ENCODE results near the gene PTPRM.

DNA sequence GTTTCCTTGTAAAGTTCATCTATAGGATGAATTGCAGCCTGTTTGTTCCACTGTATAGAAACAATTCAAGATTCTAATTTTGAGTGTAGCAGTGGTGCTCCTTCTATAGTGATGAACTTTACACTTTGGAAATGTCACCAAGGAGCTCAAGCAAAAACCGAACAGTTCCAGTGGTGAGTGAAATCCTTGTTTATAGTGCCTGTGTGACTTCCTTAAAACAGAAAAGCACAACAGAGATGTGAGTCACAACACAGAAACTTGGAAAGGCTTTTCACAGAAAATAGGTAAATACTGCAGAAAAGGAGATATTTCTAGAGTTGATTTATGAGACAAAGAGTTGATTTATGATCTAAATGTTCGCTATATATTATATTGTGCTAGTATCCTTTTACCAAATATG lies 482.0 kb downstream of the PTPRM start:
- TF ChIP-seq, protein P1, sequence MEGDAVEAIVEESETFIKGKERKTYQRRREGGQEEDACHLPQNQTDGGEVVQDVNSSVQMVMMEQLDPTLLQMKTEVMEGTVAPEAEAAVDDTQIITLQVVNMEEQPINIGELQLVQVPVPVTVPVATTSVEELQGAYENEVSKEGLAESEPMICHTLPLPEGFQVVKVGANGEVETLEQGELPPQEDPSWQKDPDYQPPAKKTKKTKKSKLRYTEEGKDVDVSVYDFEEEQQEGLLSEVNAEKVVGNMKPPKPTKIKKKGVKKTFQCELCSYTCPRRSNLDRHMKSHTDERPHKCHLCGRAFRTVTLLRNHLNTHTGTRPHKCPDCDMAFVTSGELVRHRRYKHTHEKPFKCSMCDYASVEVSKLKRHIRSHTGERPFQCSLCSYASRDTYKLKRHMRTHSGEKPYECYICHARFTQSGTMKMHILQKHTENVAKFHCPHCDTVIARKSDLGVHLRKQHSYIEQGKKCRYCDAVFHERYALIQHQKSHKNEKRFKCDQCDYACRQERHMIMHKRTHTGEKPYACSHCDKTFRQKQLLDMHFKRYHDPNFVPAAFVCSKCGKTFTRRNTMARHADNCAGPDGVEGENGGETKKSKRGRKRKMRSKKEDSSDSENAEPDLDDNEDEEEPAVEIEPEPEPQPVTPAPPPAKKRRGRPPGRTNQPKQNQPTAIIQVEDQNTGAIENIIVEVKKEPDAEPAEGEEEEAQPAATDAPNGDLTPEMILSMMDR (IDR thresholded peaks at IDR 0.05), result no peak
- TF ChIP-seq EZH2 (IDR thresholded peaks at IDR 0.05), result no peak

Measured in neural progenitor cell (in vitro differentiated cells).